Measurements from ENCODE around the gene MEF2C. TPM values are rescaled to one million over a fixed set of nuclear protein-coding genes. Genes with fewer than 3 reads are reported as not detected.

Gene MEF2C
- total RNA-seq, 1 experiment from 2014 or later = 13.0 TPM

GRCh38 chr5:88698290-88698689 is 184.7 kb downstream of the MEF2C start:
- Histone ChIP-seq H3K4me1 (ENCODE audit: control insufficient read depth in 1 of 2, insufficient read depth in 2 of 2, low read length in 2 of 2) (no peaks in the 10 kb centered on the region), H3K4me3 (replicated peaks in 1 of 2; ENCODE audit: low read depth in 1 of 2, low read length in 2 of 2) (no peak overlapping the region), H3K79me2 (ENCODE audit: insufficient read depth, low read length) (no peaks in the 10 kb centered on the region), H2AFZ (ENCODE audit: low read depth, low read length, poor library complexity, severe bottlenecking) (no peak overlapping the region), H4K20me1 (ENCODE audit: insufficient read depth) (no peaks in the 10 kb centered on the region), H3K4me2 (ENCODE audit: low read length) (no peak overlapping the region), H3K27ac (ENCODE audit: low read depth, low read length) (no peak overlapping the region), H3K9ac (ENCODE audit: low read length) (no peak overlapping the region), H3K27me3 (ENCODE audit: insufficient read depth, low read length) (no peaks in the 10 kb centered on the region), H3K9me2 (ENCODE audit: insufficient read depth) (no peaks in the 10 kb centered on the region), H3K36me3 (ENCODE audit: control insufficient read depth in 1 of 2, insufficient read depth in 2 of 2, low read length in 2 of 2) (no peaks in the 10 kb centered on the region), H3K9me3 (ENCODE audit: control insufficient read depth in 1 of 2, insufficient read depth in 1 of 2, low read depth in 1 of 2, low read length in 2 of 2) (no peaks in the 10 kb centered on the region)
- no peak for DNase-seq (ENCODE audit: low read depth, low spot score)
- POLR2A ChIA-PET = no interaction called here
- no TSS peak for BruUV-seq (replicated peaks)
- CTCF ChIA-PET = interaction anchor here (1.1 kb wide), 1 partner anchor 26 kb away, joined by 3 read pairs; no protein-coding TSS in a partner anchor
- intact Hi-C loops (cut with micrococcal nuclease) = loop anchor here (10.0 kb wide), 1 partner anchor 1153 kb away; no protein-coding TSS in a partner anchor
- RAD21 ChIA-PET (ENCODE audit: low non-redundant PET in 1 of 2, low total read pairs in 2 of 2, uncharacterized antibody in 2 of 2, unreplicated experiment in 2 of 2) = no interaction called here
- TF ChIP-seq SRF (IDR thresholded peaks at IDR 0.05; ENCODE audit: low read depth) (no peak), ELF1 (IDR thresholded peaks at IDR 0.05; ENCODE audit: borderline replicate concordance, low read depth) (no peak), EGR1 (IDR thresholded peaks at IDR 0.05; ENCODE audit: low read depth) (no peak), FOSL1 (IDR thresholded peaks at IDR 0.05; ENCODE audit: low read depth) (no peak), YY1 (IDR thresholded peaks at IDR 0.05; ENCODE audit: extremely low read depth, insufficient replicate concordance, low read depth, low read length) (no peak), TCF7L2 (IDR thresholded peaks at IDR 0.05; ENCODE audit: borderline replicate concordance, extremely low read depth, insufficient read depth, insufficient read length) (no peak), SP1 (IDR thresholded peaks at IDR 0.05; ENCODE audit: low read depth) (no peak), EZH2phosphoT487 (IDR thresholded peaks at IDR 0.05; ENCODE audit: borderline replicate concordance) (no peak), JUND (IDR thresholded peaks at IDR 0.05) (no peak), CTCF (IDR thresholded peaks at IDR 0.05 in 2 of 3, conservative IDR thresholded peaks at IDR 0.05 in 1 of 3; ENCODE audit: borderline replicate concordance in 1 of 3, insufficient read depth in 1 of 3, low read depth in 2 of 3, low read length in 2 of 3) (no peak), CEBPB (IDR thresholded peaks at IDR 0.05; ENCODE audit: low read depth) (no peak), CBX3 (IDR thresholded peaks at IDR 0.05; ENCODE audit: low read depth) (no peak), POLR2A (IDR thresholded peaks at IDR 0.05; ENCODE audit: borderline replicate concordance, extremely low read depth, insufficient read depth, insufficient read length) (no peak)
- TF ChIP-seq, protein P1, sequence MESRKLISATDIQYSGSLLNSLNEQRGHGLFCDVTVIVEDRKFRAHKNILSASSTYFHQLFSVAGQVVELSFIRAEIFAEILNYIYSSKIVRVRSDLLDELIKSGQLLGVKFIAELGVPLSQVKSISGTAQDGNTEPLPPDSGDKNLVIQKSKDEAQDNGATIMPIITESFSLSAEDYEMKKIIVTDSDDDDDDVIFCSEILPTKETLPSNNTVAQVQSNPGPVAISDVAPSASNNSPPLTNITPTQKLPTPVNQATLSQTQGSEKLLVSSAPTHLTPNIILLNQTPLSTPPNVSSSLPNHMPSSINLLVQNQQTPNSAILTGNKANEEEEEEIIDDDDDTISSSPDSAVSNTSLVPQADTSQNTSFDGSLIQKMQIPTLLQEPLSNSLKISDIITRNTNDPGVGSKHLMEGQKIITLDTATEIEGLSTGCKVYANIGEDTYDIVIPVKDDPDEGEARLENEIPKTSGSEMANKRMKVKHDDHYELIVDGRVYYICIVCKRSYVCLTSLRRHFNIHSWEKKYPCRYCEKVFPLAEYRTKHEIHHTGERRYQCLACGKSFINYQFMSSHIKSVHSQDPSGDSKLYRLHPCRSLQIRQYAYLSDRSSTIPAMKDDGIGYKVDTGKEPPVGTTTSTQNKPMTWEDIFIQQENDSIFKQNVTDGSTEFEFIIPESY (IDR thresholded peaks at IDR 0.05; ENCODE audit: extremely low read depth, insufficient replicate concordance, low read length) = no peak
- ATAC-seq = no peak
